Measurements from ENCODE around the gene ZNF775.

ZNF775 gene

DNA sequence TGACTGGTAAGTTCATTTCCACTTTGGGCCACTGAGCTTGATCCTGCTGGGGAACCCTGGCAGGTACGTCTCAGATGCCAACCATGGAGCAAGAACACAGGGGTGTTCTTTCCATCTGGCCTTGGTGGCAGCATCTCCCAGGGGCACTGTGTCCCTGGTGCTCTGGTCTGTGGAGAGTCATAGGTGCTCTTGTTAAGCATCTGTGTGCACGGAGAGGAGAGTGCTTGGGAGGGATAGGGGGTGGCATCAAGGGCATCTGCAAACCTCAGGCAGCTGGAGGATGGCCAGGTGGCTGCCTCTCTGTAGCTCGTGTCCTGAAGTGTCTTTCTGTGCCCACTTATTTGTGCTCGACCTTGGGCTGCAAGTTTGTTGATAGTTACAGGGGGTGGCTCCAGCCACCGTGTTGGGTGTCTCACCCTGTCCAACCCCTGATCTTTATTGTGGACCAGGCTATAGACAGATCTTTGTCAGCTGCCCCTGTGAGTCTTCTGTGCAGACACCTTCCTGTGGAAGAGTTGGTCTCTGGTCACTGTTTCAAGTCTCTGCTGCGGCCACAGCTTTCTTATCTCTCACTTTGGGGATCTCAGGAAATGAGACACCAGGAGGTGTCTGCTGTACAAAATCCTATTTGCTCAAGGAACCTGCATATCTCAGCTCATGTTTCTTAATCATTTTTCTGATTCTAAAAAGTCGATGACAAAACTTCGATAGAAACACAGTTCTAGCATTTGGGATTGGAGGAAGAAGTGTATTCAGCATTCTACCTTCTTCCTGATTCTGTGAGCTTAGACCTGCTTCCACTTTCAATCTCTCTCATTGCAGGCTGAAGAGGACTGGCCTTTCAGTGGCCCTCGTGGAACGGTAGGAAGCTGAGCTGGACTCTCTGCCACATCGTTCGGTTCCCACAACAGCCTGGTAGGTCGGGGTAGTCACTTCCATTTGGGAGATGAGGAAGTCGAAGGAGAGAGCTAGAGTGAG is 54.1 kb downstream of the ZNF775 start:
- in situ Hi-C loops (cut with HindIII; ENCODE audit: low sequenced_read_pairs) = no loop called here

DNA sequence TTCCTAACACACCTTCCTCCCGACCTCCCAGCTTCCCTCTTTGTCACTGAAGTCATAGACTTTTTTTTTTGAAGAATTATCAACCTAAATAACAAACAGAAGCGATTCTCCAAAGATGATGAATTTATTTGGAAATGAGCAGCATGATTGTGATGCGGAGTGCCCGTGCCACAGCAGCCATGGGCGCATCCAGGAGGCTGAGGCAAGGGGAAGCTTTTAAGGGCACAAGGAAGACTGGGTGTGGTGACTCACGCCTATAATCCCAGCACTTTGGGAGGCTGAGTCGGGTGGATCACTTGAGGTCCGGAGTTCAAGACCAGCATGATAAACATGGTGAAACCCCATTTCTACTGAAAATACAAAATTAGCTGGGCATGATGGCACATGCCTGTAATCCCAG is 55.1 kb downstream of the ZNF775 start:
- in situ Hi-C loops (cut with HindIII; ENCODE audit: low sequenced_read_pairs) = no loop called here

DNA sequence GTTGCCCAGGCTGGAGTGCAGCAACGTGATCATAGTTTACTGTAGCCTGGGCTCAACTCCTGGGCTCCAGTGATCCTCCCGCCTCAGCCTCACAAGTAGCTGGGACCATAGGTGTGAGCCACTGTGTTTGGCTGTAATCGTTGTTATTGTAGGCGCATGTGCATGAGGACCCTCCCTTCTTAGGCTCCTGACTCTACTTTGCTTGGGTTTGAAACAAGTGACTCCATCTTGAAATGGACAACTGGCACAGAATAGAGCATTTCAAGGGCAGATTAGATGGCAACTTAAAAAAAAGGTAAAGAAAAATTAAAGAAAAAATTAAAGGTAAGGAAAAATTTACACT is 55.9 kb downstream of the ZNF775 start:
- in situ Hi-C loops (cut with HindIII; ENCODE audit: low sequenced_read_pairs) = no loop called here

DNA sequence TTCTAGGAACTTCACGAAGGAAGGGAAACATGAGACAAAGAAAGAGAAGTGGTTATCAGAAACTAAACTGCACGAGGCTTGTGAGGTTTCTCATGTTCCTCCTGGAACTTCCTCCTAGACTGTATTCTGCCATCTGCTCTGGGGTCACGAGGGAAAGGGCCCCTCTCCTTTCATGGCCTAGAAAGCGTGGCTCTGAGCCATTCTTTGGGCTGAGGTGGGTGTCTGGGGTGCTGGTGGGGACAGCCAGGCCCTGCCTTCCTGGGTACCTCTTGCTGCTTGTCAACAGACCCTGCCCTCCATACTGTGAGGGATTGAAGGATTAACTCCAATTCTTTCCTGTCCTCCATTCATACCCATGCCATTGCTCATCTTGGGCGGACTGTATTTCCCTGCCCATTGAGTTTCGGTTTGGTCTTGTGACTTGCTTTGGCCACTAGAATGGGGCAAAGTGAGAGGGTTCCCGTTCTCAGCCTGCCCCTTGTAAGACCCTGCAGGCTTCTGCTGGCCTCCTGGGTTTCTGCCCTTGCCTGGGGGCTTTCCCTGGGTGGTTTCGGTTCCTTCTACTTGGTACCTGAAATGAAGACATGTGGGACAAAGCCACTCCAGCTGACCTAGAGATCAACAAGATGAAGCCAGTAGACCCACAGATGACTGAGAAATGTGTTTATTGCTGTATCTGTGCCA is 56.4 kb downstream of the ZNF775 start:
- in situ Hi-C loops (cut with HindIII; ENCODE audit: low sequenced_read_pairs) = no loop called here

DNA sequence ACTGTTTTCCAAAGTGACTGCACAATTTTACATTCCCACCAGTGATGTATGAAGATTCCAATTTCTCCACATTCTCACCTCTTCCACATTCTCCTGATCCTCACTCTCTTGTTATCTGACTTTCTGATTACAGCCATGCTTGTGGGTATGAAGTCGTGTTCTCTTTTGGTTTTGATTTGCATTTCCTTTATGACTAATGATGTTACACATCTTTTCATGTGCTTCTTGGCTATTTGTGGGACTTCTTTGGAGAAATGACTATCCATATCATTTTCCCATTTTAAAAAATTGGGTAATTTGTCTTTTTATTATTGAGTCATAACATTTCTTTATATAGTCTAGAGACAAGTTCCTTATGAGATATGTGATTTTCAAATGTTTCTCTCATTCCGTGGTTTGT is 60.8 kb downstream of the ZNF775 start:
- in situ Hi-C loops (cut with HindIII; ENCODE audit: low sequenced_read_pairs) = no loop called here

DNA sequence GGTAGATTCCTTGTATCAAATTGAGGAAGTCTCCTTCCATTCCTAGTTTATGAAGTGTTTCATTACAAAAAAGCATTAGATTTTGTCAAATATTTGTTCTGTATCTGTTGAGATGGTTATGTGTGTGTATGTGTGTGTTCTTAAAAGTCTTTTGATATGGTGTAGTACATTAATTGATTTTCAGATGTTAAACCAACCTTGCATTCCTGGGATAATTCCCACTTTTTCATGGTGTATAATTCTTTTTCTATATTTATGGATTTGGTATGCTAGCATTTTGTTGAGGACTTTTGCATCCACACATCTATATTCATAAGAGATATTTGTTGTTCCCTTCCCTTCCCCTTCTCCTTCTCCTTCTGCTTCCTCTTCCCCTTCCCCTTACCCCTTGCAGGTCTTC is 62.4 kb downstream of the ZNF775 start:
- in situ Hi-C loops (cut with HindIII; ENCODE audit: low sequenced_read_pairs) = no loop called here

DNA sequence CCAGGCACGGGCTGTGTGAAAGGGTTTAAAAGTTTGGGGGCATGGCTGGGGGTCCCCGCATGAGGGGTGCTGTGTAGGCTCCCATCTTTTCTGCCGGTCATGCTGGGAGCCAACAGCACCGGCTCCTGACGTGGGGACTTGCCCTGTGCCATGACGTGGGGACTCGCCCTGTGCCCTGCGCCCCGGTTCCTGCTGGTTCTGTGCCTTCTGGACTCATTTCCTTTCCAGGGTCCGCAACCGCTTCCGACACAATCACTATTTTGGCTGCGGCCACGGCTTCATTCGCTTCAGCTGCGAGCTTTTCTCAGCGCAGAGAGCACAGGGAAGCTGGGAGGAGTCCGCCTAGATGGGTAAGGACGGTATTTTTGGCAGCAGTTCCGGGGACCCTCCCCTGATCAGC is 63.7 kb downstream of the ZNF775 start:
- in situ Hi-C loops (cut with HindIII; ENCODE audit: low sequenced_read_pairs) = no loop called here

DNA sequence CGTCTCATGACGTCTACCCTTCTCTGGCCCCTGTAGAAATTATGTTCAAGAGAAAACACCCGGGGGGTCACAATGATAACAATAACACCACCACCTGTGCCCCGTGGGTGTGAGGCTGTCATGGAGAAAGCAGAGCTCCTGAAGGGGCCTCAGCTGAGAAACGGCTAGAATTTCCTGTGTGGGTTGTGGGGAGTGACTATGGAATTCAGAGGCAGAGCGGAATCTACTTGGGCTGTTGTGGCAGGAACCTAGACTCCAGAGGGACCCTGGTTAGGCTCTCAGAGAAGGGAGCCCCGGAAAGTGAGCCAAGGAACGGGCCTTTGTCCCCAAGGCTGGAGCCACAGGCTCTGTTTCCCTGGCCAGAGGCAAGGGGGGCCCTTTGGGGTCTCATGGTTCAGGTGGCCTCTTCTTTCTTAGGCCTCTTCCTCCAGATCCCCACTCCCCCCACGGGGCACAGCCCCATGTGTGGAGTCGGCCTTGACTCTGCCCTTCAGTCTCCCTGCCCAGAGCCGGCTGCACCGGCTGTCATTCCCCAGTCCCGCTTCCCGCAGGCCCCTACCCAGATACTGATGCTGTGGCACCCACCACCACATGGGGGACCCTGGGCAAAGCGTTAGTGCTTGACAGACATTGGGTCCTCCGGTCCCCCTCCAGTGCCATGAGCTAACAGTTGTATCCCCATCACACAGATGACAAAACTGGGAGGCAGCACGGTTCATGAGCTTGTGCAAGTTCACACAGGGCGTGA is 64.8 kb downstream of the ZNF775 start:
- in situ Hi-C loops (cut with HindIII; ENCODE audit: low sequenced_read_pairs) = no loop called here

DNA sequence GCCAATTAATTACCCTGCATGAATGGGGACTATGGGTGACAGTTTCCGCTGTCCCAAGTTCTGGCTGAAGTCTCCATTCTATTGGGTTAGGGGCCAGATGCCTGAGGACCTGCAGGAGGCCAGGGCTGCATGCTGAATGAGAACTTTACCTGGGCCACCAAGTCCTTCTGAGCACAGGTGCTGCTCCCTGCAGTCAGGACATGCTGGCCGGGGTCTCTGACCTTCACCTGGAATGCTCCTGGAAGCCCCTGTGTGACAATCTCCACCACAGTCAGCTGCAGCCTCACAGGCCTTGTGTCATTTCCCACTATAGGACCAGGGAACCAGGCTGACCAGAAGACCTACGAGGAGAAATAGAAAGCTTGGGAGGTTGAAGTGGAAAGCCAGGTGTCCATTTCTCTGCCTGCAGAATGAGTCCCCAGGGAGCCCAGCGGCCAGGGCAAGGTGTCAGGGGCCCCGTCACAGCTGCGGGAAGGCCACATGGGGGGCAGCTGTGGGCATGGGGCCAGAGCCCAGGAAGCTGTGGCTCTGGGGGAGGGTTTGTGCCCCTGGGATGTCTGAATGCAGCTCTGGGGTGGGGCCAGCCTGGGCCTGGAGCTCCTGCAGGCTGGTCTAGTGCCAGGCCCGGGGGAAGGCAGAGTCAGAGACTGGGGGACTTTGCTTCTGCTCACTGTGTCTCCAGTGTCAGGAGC is 65.7 kb downstream of the ZNF775 start:
- in situ Hi-C loops (cut with HindIII; ENCODE audit: low sequenced_read_pairs) = no loop called here

DNA sequence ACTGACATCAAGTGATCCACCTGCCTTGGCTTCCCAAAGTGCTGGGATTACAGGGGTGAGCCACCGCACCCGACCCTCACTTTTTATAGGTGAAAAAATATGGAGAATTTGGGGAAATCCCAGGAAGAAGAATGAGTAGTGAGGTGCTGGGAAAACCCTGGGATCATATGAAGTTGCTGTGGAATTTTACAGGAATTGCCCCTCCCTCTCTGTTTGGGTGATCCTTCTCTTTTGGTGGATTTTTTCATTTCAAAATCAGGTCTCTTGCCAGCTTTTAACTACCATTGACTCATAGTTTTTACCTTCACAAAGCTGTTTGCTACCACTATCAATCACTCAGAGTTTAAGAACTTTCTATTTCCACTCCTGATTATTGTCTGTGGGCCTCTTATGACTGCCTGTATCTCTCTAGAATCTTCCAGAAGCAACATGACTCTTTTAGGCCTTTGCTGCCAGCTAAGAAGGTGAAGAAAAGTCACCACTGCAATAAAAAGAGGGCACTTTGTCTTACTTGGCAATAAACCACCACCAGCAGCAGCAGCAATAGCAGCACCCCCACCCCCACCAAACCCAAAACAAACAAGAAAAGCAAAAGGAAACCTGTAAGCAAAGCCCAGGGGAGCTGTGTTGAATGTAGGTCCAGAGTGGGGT is 67.3 kb downstream of the ZNF775 start:
- in situ Hi-C loops (cut with HindIII; ENCODE audit: low sequenced_read_pairs) = no loop called here
